Parathyroid adenoma (tissue), 2 donors: ENCODE measurements around the gene PCCA.
"Not testable (repeated sequence)": the region's sequence is repeated elsewhere in the genome, so short reads cannot be mapped to it uniquely, and the experiment has no call there.

Experiments used
- H2AFZ ChIP-seq: fragments of 300-600 bp; sonication (generic); one replicate; pipeline ENCODE4 v1.7.0; 2017; ENCODE audit warnings: antibody characterized with exemption, mild to moderate bottlenecking
- H3K27ac ChIP-seq: fragments of 300-600 bp; sonication (generic); one replicate; pipeline ENCODE4 v1.7.0; 2017
- H3K27me3 ChIP-seq: fragments of 300-600 bp; sonication (generic); one replicate; pipeline ENCODE4 v1.7.0; 2017; ENCODE audit warnings: low read length; ENCODE audit not compliant: control insufficient read depth, insufficient read depth
- H3K36me3 ChIP-seq: fragments of 300-600 bp; sonication (generic); one replicate; pipeline ENCODE4 v1.7.0; 2017; ENCODE audit warnings: low read length; ENCODE audit not compliant: control insufficient read depth, insufficient read depth
- H3K4me1 ChIP-seq: fragments of 300-600 bp; sonication (generic); one replicate; pipeline ENCODE4 v1.7.0; 2017; ENCODE audit warnings: control low read depth
- H3K4me2 ChIP-seq: fragments of 300-600 bp; sonication (generic); one replicate; pipeline ENCODE4 v1.7.0; 2017; ENCODE audit warnings: low read length
- H3K4me3 ChIP-seq: fragments of 300-600 bp; sonication (generic); one replicate; pipeline ENCODE4 v1.7.0; 2017; ENCODE audit warnings: low read depth, low read length
- H3K79me2 ChIP-seq: fragments of 300-600 bp; sonication (generic); one replicate; pipeline ENCODE4 v1.7.0; 2017; ENCODE audit warnings: control low read depth
- H3K9ac ChIP-seq: fragments of 300-600 bp; sonication (generic); one replicate; pipeline ENCODE4 v1.7.0; 2017; ENCODE audit warnings: mild to moderate bottlenecking
- H3K9me3 ChIP-seq: fragments of 300-600 bp; sonication (generic); one replicate; pipeline ENCODE4 v1.7.0; 2017; ENCODE audit warnings: low read length; ENCODE audit not compliant: control insufficient read depth
- CTCF ChIP-seq: fragments of 300-600 bp; sonication (generic); IDR thresholded peaks from one replicate; pipeline ENCODE4 v1.7.0; 2017; ENCODE audit warnings: antibody characterized with exemption, mild to moderate bottlenecking
- donor health status: primary hyperparathyroidism.

Gene PCCA

GRCh38 chr13:100069278-100069677 is 19.6 kb upstream of the PCCA start:
- no peak overlapping the region for H2AFZ ChIP-seq
- no peaks in the 10 kb centered on the region for H3K79me2 ChIP-seq
- H3K9me3 ChIP-seq = no peaks in the 10 kb centered on the region
- H3K27me3 ChIP-seq = no peaks in the 10 kb centered on the region
- H3K27ac ChIP-seq = no peak overlapping the region
- TF ChIP-seq CTCF = no peak
- H3K4me1 ChIP-seq = no peaks in the 10 kb centered on the region
- no peak overlapping the region for H3K4me3 ChIP-seq
- no peak overlapping the region for H3K9ac ChIP-seq
- H3K4me2 ChIP-seq = no peak overlapping the region
- H3K36me3 ChIP-seq = no peaks in the 10 kb centered on the region

- no peaks in the 10 kb centered on the region for H3K79me2 ChIP-seq
- no peak overlapping the region for H3K27ac ChIP-seq
These were observed 12.9 kb upstream of the PCCA start for GRCh38 chr13:100075700-100076587.

GRCh38 chr13:100079003-100079402 is 9.9 kb upstream of the PCCA start:
- H3K9me3 ChIP-seq, H3K4me1 ChIP-seq, H3K4me2 ChIP-seq, H2AFZ ChIP-seq, H3K9ac ChIP-seq, H3K27me3 ChIP-seq, H3K4me3 ChIP-seq, H3K36me3 ChIP-seq, H3K79me2 ChIP-seq, H3K27ac ChIP-seq: not testable (repeated sequence)

More at GRCh38 chr13:100075700-100076587, 12.9 kb upstream of the PCCA start:
- Histone ChIP-seq H3K4me3 (no peak overlapping the region), H3K4me2 (no peak overlapping the region), H2AFZ (no peak overlapping the region), H3K9ac (no peak overlapping the region), H3K9me3 (no peaks in the 10 kb centered on the region), H3K4me1 (no peaks in the 10 kb centered on the region), H3K27me3 (no peaks in the 10 kb centered on the region), H3K36me3 (no peaks in the 10 kb centered on the region)
- TF ChIP-seq CTCF = no peak

- not testable (repeated sequence) for H3K27me3 ChIP-seq, H2AFZ ChIP-seq, H3K36me3 ChIP-seq, H3K27ac ChIP-seq, H3K79me2 ChIP-seq, H3K4me1 ChIP-seq, H3K9me3 ChIP-seq, H3K4me2 ChIP-seq, H3K4me3 ChIP-seq, H3K9ac ChIP-seq
These were observed 5.5 kb upstream of the PCCA start for GRCh38 chr13:100083401-100083800.

GRCh38 chr13:100088273-100088643 is 635 bp upstream of the PCCA start:
- Histone ChIP-seq H3K4me2 (peak overlapping the region; percentile 84), H2AFZ (peak overlapping the region; percentile 94), H3K9me3 (no peaks in the 10 kb centered on the region), H3K36me3 (no peaks in the 10 kb centered on the region), H3K4me3 (peak overlapping the region; percentile 89), H3K27ac (peak overlapping the region; percentile 47), H3K4me1 (no peaks in the 10 kb centered on the region), H3K79me2 (peaks cover 2% of the 10 kb centered on the region), H3K27me3 (no peaks in the 10 kb centered on the region), H3K9ac (no peak overlapping the region)
- no peak for TF ChIP-seq CTCF
